ENCODE data around the gene ATG14.

ATG14 gene

DNA sequence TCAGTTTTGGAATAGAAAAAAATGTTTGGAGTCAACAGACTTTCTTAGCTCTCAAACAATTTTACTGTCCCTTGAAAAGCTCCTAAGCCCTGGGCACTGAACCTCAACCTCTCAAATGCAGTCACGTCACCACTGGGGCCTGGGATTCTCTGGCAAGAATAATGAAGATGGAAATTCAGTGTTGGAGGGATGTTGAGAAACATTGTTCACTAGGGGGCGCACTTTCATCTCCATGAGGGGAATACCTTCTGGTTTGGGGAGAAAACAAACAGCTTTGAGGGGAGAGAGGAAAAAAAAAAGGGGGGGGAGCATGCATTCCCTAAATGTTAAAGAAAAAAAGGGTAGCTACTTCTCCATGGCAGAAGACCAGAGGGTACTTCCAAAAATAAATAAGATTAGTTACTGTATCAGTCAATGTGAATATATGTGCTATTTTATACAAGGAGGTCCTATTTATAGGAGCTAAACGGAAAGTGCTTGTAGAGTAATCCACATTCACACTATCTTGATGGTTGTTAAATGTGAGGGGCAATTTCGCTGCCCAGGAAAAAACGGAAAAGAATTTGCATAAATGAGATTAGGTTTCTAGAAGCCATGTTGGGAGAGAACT is 34.6 kb upstream of the ATG14 start:
- H3K4me3 ChIP-seq (ENCODE audit: control insufficient read depth, low read depth, low read length) = no peak overlapping the region
- DNase-seq (ENCODE audit: low read depth) = peak; percentile 88
- TF ChIP-seq CTCF (conservative IDR thresholded peaks at IDR 0.05; ENCODE audit: control insufficient read depth, insufficient read depth, low read depth, low read length) = peak; percentile 74

DNA sequence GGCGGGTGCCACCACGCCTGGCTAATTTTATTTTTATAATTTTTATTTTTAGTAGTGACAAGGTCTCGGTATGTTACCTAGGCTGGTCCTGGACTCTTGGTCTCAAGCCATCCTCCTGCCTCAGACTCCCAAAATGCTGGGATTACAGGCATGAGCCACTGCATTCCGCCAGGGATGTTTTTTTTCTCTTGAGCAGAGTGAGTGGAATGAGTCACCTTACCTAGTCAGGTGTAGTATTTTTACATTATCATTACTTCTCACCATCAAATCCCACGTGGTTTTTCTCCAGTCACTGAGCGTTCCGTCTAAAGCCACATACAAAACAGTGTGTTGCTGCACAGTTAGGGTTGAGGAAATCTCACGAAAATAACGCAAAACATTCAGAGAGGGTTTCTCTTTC is 29.7 kb upstream of the ATG14 start:
- DNase-seq (ENCODE audit: low read depth) = no peak
- no peak overlapping the region for H3K4me3 ChIP-seq (ENCODE audit: control insufficient read depth, low read depth, low read length)
- no peak for TF ChIP-seq CTCF (conservative IDR thresholded peaks at IDR 0.05; ENCODE audit: control insufficient read depth, insufficient read depth, low read depth, low read length)

DNA sequence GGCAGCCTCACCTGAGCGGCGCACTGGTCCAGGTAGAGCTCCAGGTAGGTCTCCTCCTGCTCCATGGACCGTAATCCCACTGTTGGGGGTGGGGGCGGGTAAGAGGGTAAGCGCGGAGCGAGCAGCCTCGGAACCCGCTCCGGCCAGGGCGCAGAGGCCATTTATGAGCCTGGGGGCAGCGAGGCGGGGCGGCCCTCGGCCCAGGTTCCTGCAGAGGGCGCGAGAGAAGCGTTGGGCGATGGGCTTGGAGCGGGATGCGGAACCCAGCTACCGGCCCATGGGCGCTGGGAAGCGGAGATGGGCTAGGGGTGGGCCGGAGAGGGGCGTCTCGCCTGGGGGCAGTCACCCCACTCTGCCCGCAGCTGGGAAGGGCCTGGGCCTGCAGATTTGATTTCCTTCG is 28.8 kb upstream of the ATG14 start, which contains the start of gene TBPL2:
TSS of gene TBPL2 (minus strand) at position 232 of the 400 bp plus-strand sequence. CDS start at position 65, 167 bp downstream.
- no peak within 1 kb of the TSS for H3K4me3 ChIP-seq (ENCODE audit: control insufficient read depth, low read depth, low read length)

DNA sequence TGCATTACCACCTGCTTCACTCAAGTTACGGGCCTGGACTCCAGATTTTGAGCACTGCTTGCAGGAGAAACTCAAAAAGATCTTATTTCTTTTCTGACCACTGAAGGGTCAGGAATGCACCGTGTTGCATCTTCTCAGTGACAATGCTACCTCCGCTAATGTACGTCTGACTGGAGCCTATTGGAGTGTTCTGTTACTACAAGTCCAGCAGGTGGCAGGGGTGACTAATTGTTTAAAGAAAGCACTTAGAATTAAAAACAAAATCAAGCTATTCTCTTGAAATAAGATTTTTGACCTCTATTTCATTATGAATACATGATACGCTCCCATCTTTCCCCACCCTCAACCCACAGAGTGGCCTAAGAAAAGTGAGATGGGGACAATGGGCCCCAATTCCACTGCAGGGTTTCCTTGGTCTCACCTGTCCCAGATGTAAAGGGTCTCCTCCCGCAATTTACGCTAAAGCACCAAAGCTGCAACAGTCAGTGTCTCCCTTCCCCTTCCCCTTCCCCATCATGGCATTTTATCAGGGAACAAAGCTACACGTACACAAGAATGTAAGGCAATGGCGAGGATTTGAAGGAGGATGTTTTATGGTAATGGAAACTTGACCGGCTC is 26.5 kb upstream of the ATG14 start:
- H3K4me3 ChIP-seq (ENCODE audit: control insufficient read depth, low read depth, low read length) = no peak overlapping the region
- DNase-seq (ENCODE audit: low read depth) = peak; percentile 75
- peak; percentile 60 for TF ChIP-seq CTCF (conservative IDR thresholded peaks at IDR 0.05; ENCODE audit: control insufficient read depth, insufficient read depth, low read depth, low read length)

More for the DNA sequence above, 28.8 kb upstream of the ATG14 start, which contains the start of gene TBPL2:
- no peak for TF ChIP-seq CTCF (conservative IDR thresholded peaks at IDR 0.05; ENCODE audit: control insufficient read depth, insufficient read depth, low read depth, low read length)
- no peak for DNase-seq (ENCODE audit: low read depth)

GRCh38 chr14:55436931-55437330 is 25.3 kb upstream of the ATG14 start:
- H3K4me3 ChIP-seq (ENCODE audit: control insufficient read depth, low read depth, low read length) = no peak overlapping the region
- DNase-seq (ENCODE audit: low read depth) = no peak
- no peak for TF ChIP-seq CTCF (conservative IDR thresholded peaks at IDR 0.05; ENCODE audit: control insufficient read depth, insufficient read depth, low read depth, low read length)

DNA sequence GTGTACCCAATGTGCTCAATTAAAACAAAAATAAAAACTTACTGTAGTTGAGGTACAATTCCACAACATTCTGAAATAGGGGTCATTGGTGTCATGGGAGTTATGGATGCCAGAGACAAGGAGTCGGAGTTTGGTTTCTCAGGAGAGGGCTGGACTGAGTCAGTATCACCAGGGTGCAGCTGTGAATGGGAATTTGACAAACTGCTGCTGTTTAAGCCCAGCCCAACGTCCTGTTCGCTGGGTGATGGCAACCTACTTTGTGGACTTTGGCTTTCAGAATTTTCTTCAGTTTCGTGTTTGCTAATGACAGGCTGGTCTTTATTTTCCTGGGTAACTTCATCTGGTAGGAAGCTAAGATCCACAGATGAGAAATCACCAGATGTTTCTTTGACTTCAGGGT is 24.9 kb upstream of the ATG14 start:
- no peak for TF ChIP-seq CTCF (conservative IDR thresholded peaks at IDR 0.05; ENCODE audit: control insufficient read depth, insufficient read depth, low read depth, low read length)
- no peak overlapping the region for H3K4me3 ChIP-seq (ENCODE audit: control insufficient read depth, low read depth, low read length)
- no peak for DNase-seq (ENCODE audit: low read depth)
